ENCODE results near the gene WDR87. TPM values are rescaled to one million over a fixed set of nuclear protein-coding genes. Genes with fewer than 3 reads are reported as not detected.

The WDR87 gene
- total and polyA plus RNA-seq, 2 of the 8 experiments (the other 6 are each of a cell fraction or from before 2014, with no cell fraction given) = not detected

GRCh38 chr19:37929355-37929923, 23.0 kb upstream of the WDR87 start:
- Histone ChIP-seq H3K14ac (ENCODE audit: insufficient read length) (no peak overlapping the region), H4K8ac (ENCODE audit: extremely low read depth, insufficient read depth, low read length) (no peak overlapping the region), H3K79me2 (ENCODE audit: control insufficient read depth in 1 of 2, insufficient read depth in 2 of 2, low read length in 2 of 2) (peaks cover 0 to 60% of the 10 kb centered on the region in 2 experiments), H3K18ac (ENCODE audit: extremely low read depth, low read length) (no peak overlapping the region), H3K56ac (replicated peaks; ENCODE audit: insufficient read length, low read depth, low read length) (no peak overlapping the region), H2AK5ac (ENCODE audit: low read depth, low read length) (peak overlapping the region; percentile 5; the same call in 1 of the 2 replicates), H2BK20ac (ENCODE audit: low read length) (0 out of 2 replicates have a peak overlapping the region, but pooled peaks have one; percentile 76), H4K91ac (replicated peaks; ENCODE audit: insufficient read length, low read length) (no peak overlapping the region), H3K23ac (ENCODE audit: insufficient read length) (no peak overlapping the region), H2BK15ac (ENCODE audit: low read length) (no peak overlapping the region), H3K27ac (ENCODE audit: low read depth, low read length) (0 out of 2 replicates have a peak overlapping the region, but pooled peaks have one; percentile 18), H3K27me3 (replicated peaks in 1 of 4; ENCODE audit: control insufficient read depth in 3 of 4, extremely low read depth in 1 of 4, insufficient read depth in 3 of 4, low read length in 3 of 4) (no peaks in the 10 kb centered on the region), H2BK120ac (replicated peaks; ENCODE audit: low read depth, low read length) (no peak overlapping the region), H3K23me2 (ENCODE audit: low read depth, low read length) (peaks cover 8% of the 10 kb centered on the region; the same call in 1 of the 2 replicates), H3K36me3 (ENCODE audit: control insufficient read depth in 2 of 4, insufficient read depth in 4 of 4, low read length in 3 of 4) (no peaks in the 10 kb centered on the region), H3K79me1 (ENCODE audit: low read depth, low read length) (peaks cover 34% of the 10 kb centered on the region), H2AFZ (ENCODE audit: low read length) (no peak overlapping the region), H3K4me2 (ENCODE audit: insufficient read depth in 1 of 2, low read depth in 2 of 2, low read length in 2 of 2) (peak overlapping the region; percentile 30 to 55), H4K20me1 (replicated peaks in 1 of 2; ENCODE audit: control insufficient read depth in 1 of 2, insufficient read depth in 2 of 2, low read length in 2 of 2) (peaks cover 0 to 4% of the 10 kb centered on the region in 2 experiments), H3K4me1 (replicated peaks in 1 of 4; ENCODE audit: control insufficient read depth in 3 of 4, insufficient read depth in 4 of 4, low read length in 3 of 4) (peaks cover 25 to 47% (median 35%) of the 10 kb centered on the region in 4 experiments), H3K9ac (replicated peaks in 1 of 4; ENCODE audit: extremely low read depth in 1 of 4, low read depth in 3 of 4, low read length in 3 of 4) (no peak overlapping the region; a peak in 1 of 7 replicates), H2BK5ac (ENCODE audit: low read depth, low read length) (peak overlapping the region; percentile 76; the same call in 1 of the 2 replicates), H3K4ac (replicated peaks; ENCODE audit: insufficient read length, low read depth, low read length) (no peak overlapping the region), H2BK12ac (ENCODE audit: low read depth, low read length) (0 out of 2 replicates have a peak overlapping the region, but pooled peaks have one; percentile 11), H4K5ac (ENCODE audit: insufficient read length, low read depth, low read length) (no peak overlapping the region), H3K4me3 (ENCODE audit: extremely low read depth in 1 of 4, insufficient read depth in 2 of 4, low read depth in 3 of 4, low read length in 4 of 4) (peak overlapping the region in 2 of 4 experiments; percentile 5 to 27; a peak in 3 of 8 replicates), H3K9me3 (ENCODE audit: insufficient read depth in 2 of 2, low read depth in 1 of 2, low read length in 1 of 2) (no peaks in the 10 kb centered on the region)
- 48% methylated on average over 4 of the region's 4 CpGs; no CpG with 5 or more reads in 1 of the 2 experiments for WGBS, 2 experiments (ENCODE audit: extremely low coverage in 1 of 2, insufficient coverage in 1 of 2, insufficient read length in 1 of 2, insufficient replicate concordance in 2 of 2, low coverage in 1 of 2, low lambda C conversion rate in 2 of 2, missing lambda C conversion rate in 1 of 2)
- no peak for FAIRE-seq
- ChIA-PET POLR2A (ENCODE audit: partially characterized antibody) (interaction anchor here (1.2 to 2.5 kb wide), 2 partner anchors 23 to 79 kb away, joined by 3 to 9 read pairs; partner anchors contain the start of genes SIPA1L3 and WDR87), CTCF (ENCODE audit: partially characterized antibody) (interaction anchor here (4.1 to 4.3 kb wide), 2 partner anchors 58 to 61 kb away, joined by 11 to 24 read pairs; no protein-coding TSS in a partner anchor)
- DNase-seq (ENCODE audit: low read depth in 1 of 2, low spot score in 2 of 2) = no peak
- TF ChIP-seq CTBP2 (IDR thresholded peaks at IDR 0.05; ENCODE audit: borderline replicate concordance, insufficient read depth, insufficient read length, low read length) (peak; percentile 49), TAF7 (optimal IDR thresholded peaks at IDR 0.05; ENCODE audit: borderline replicate concordance, low read depth, low read length) (no peak), RAD21 (IDR thresholded peaks at IDR 0.05 in 1 of 2, conservative IDR thresholded peaks at IDR 0.05 in 1 of 2; ENCODE audit: low read depth in 2 of 2, low read length in 2 of 2) (peak in 1 of 2 experiments; percentile 10; a peak in 1 of 4 replicates)

Data from H1 (cell line).